H1 (cell line): ENCODE data around the gene PPP1R13B. TPM values are rescaled to one million over a fixed set of nuclear protein-coding genes. Genes with fewer than 3 reads are reported as not detected.

ENCODE experiments used
- SUZ12 ChIP-seq: fragments of 200-600 bp; sonication (generic); IDR thresholded peaks from 2 replicates; pipeline ENCODE4 v1.6.1; 2012; ENCODE audit warnings: mild to moderate bottlenecking, inconsistent platforms, low read length, moderate library complexity, mixed read lengths
- polyA plus RNA-seq, 7 experiments: library from polyadenylated mRNA; depleted of rRNA in 3 of 7; stranded (reverse) in 5 of 7; unstranded in 2 of 7; fragments of >200 nt in 5 of 7; fragments of 200-250 nt in 2 of 7; gene quantifications; 1 replicate in 5 of 7; 2 replicates in 1 of 7; 4 replicates in 1 of 7; pipeline versions ENCODE4 v1.2.1 to v1.2.3, GENCODE V29; 2011 to 2013; ENCODE audit warnings: missing spikeins in 2 of 7, mixed read lengths in 2 of 7
- total RNA-seq: library from RNA; stranded (reverse); fragmentation: NEBNext Ultra II Directional; extraction: Animal tissue kit (Norgen Biotek cat#: 25700); gene quantifications from 2 replicates; pipeline ENCODE4 v1.2.1, GENCODE V29; 2021

The PPP1R13B gene
- total and polyA plus RNA-seq, 2 of the 8 experiments (the other 6 are each of a cell fraction or from before 2014, with no cell fraction given): 2.6 to 8.9 TPM

- TF ChIP-seq SUZ12: no peak
These were observed 22.3 kb downstream of the PPP1R13B start (continued) for GRCh38 chr14:103825101-103825500.
